CD4-positive, CD25-positive, alpha-beta regulatory T cell (primary cell): ENCODE measurements around the gene LAMTOR5. TPM values are rescaled to one million over a fixed set of nuclear protein-coding genes. Genes with fewer than 3 reads are reported as not detected.

Experiments used
- ATAC-seq, 2 donors: fragments of 150-1000 bp; cut with Tn5 transposase; one replicate each; pipeline ENCODE4 v1.10.0; 2021; ENCODE audit warnings: low read depth in 2 of 2, moderate number of reproducible peaks in 2 of 2, moderate library complexity in 1 of 2
- DNase-seq, 3 donors: peaks; one replicate each; pipeline versions ENCODE4 v3.0.0 to v3.0.0-alpha.2; 2012 to 2022; ENCODE audit warnings: mixed read lengths in 1 of 3
- H3K27ac ChIP-seq: one replicate; pipeline ENCODE4 v1.7.0; 2013; ENCODE audit warnings: mild to moderate bottlenecking, low read length; ENCODE audit not compliant: insufficient read depth, poor library complexity, severe bottlenecking
- H3K27me3 ChIP-seq: one replicate; pipeline ENCODE4 v1.7.0; 2013; ENCODE audit warnings: low read length; ENCODE audit not compliant: control insufficient read depth, insufficient read depth
- H3K36me3 ChIP-seq: one replicate; pipeline ENCODE4 v1.7.0; 2013; ENCODE audit warnings: mild to moderate bottlenecking, low read length, moderate library complexity; ENCODE audit not compliant: control insufficient read depth, insufficient read depth
- H3K4me1 ChIP-seq: 2 replicates; pipeline ENCODE4 v1.7.0; 2013; ENCODE audit warnings: mild to moderate bottlenecking, low read length; ENCODE audit not compliant: insufficient read depth, control insufficient read depth, poor library complexity, severe bottlenecking
- H3K4me3 ChIP-seq: one replicate; pipeline ENCODE4 v1.7.0; 2013; ENCODE audit warnings: low read depth, mild to moderate bottlenecking, low read length, moderate library complexity
- H3K9me3 ChIP-seq, 2 experiments: 1 replicate in 1 of 2; 2 replicates in 1 of 2; pipeline ENCODE4 v1.7.0; 2013; ENCODE audit warnings: low read length in 2 of 2, mild to moderate bottlenecking in 1 of 2, moderate library complexity in 1 of 2; ENCODE audit not compliant: control insufficient read depth in 2 of 2
- H3K27ac Mint-ChIP-seq, 3 donors: one replicate each; pipeline ENCODE4 v1.8.0; 2020 to 2022; ENCODE audit warnings: mild to moderate bottlenecking in 3 of 3, mixed read lengths in 3 of 3, moderate library complexity in 2 of 3
- H3K27me3 Mint-ChIP-seq: one replicate; pipeline ENCODE4 v1.8.0; 2022; ENCODE audit warnings: mild to moderate bottlenecking, mixed read lengths
- H3K36me3 Mint-ChIP-seq: one replicate; pipeline ENCODE4 v1.8.0; 2020; ENCODE audit warnings: mixed read lengths
- H3K4me1 Mint-ChIP-seq, 4 donors: one replicate each; pipeline ENCODE4 v1.8.0; 2020 to 2022; ENCODE audit warnings: mixed read lengths in 4 of 4, mild to moderate bottlenecking in 1 of 4
- H3K4me3 Mint-ChIP-seq, 4 donors: one replicate each; pipeline ENCODE4 v1.8.0; 2020 to 2022; ENCODE audit warnings: mild to moderate bottlenecking in 4 of 4, mixed read lengths in 4 of 4, moderate library complexity in 3 of 4
- H3K9me3 Mint-ChIP-seq, 7 donors: one replicate each; pipeline ENCODE4 v1.8.0; 2020 to 2022; ENCODE audit warnings: mixed read lengths in 7 of 7, mild to moderate bottlenecking in 3 of 7, moderate library complexity in 2 of 7
- polyA plus RNA-seq, 4 donors: library from polyadenylated mRNA; unstranded; fragments of 300-500 nt; fragmentation: Illumina TruSeq; gene quantifications; one replicate each; pipeline ENCODE4 v1.2.3, GENCODE V29; 2021
- total RNA-seq: library from RNA; stranded (reverse); gene quantifications from one replicate; pipeline ENCODE4 v1.2.3, GENCODE V29; 2022

LAMTOR5 gene
- total and polyA plus RNA-seq, 5 donors from 2014 or later: 79.3 to 409 (median 294) TPM

DNA sequence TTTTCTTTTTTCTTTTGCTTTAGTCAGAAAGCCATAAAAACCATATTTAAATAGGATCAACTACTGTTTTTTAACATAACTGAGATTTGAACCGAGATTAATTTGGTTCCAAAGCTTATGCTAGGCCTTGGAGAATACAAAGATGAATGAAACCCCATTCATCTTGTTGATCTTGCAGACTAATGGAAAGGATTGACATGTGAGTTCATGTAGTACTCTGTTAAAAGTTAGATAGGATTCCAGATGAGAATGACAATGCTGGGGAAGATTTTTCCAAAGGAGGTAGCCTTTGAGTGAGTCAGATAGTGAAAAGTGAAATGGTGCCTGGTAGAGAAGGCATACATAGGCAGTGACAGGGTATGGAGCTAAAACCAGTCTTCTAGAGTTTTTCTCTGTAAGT, 45.6 kb downstream of the LAMTOR5 start:
- Histone ChIP-seq H3K4me1 (peaks cover under 1% of the 10 kb centered on the region), H3K9me3 (no peaks in the 10 kb centered on the region), H3K4me3 (no peak overlapping the region), H3K27me3 (no peaks in the 10 kb centered on the region), H3K27ac (no peak overlapping the region), H3K36me3 (peaks cover 20% of the 10 kb centered on the region)
- ATAC-seq (no peak), DNase-seq (no peak)
- Mint-ChIP-seq H3K27me3 (no peaks in the 10 kb centered on the region), H3K27ac (peak overlapping the region in 1 of 3 donors; percentile 6), H3K4me3 (no peak overlapping the region), H3K9me3 (no peaks in the 10 kb centered on the region), H3K36me3 (peaks cover 30% of the 10 kb centered on the region), H3K4me1 (peaks cover 16 to 24% (median 19%) of the 10 kb centered on the region in 4 donors)

GRCh38 chr1:110360431-110360830, 47.1 kb downstream of the LAMTOR5 start:
- no peak overlapping the region for H3K27ac ChIP-seq
- Mint-ChIP-seq H3K4me1 (peaks cover 17 to 33% (median 21%) of the 10 kb centered on the region in 4 donors), H3K27ac (peak overlapping the region in 1 of 3 donors; percentile 8)

DNA sequence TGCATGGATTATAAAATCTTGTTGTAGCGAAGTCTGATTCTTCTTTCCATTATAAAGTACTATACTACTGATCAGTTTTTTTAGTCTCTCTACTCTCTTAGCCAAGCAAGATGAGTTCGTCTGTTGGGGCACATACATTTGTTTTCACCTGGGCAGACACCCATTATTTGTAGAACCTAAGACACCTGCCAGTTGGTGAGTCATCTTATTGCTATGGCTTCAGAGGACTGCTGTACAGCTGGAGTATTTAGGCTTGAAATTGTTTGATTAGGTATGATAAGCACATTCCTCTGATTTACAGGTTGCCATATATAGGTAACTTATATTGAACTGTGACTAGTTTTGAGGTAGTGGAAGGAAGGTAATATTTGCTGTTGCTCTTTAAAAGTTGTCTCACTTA, 51.1 kb downstream of the LAMTOR5 start:
- Mint-ChIP-seq H3K9me3 (no peaks in the 10 kb centered on the region), H3K27ac (peak overlapping the region in 1 of 3 donors; percentile 52), H3K36me3 (peaks cover 14% of the 10 kb centered on the region), H3K27me3 (no peaks in the 10 kb centered on the region), H3K4me3 (no peak overlapping the region), H3K4me1 (peaks cover 31 to 43% (median 34%) of the 10 kb centered on the region in 4 donors)
- Histone ChIP-seq H3K36me3 (no peaks in the 10 kb centered on the region), H3K27ac (no peak overlapping the region), H3K27me3 (no peaks in the 10 kb centered on the region), H3K9me3 (no peaks in the 10 kb centered on the region), H3K4me3 (no peak overlapping the region), H3K4me1 (peaks cover 16% of the 10 kb centered on the region)
- DNase-seq (no peak), ATAC-seq (no peak)

More at GRCh38 chr1:110360431-110360830, 47.1 kb downstream of the LAMTOR5 start:
- no peak overlapping the region for H3K4me3 Mint-ChIP-seq
- ATAC-seq (no peak), DNase-seq (no peak)
- H3K36me3 ChIP-seq: peaks cover 15% of the 10 kb centered on the region
- H3K4me1 ChIP-seq: peaks cover 9% of the 10 kb centered on the region
- no peaks in the 10 kb centered on the region for H3K9me3 ChIP-seq
- no peak overlapping the region for H3K4me3 ChIP-seq
- peaks cover 29% of the 10 kb centered on the region for H3K36me3 Mint-ChIP-seq
- H3K9me3 Mint-ChIP-seq: no peaks in the 10 kb centered on the region
- H3K27me3 Mint-ChIP-seq: no peaks in the 10 kb centered on the region
- H3K27me3 ChIP-seq: no peaks in the 10 kb centered on the region

DNA sequence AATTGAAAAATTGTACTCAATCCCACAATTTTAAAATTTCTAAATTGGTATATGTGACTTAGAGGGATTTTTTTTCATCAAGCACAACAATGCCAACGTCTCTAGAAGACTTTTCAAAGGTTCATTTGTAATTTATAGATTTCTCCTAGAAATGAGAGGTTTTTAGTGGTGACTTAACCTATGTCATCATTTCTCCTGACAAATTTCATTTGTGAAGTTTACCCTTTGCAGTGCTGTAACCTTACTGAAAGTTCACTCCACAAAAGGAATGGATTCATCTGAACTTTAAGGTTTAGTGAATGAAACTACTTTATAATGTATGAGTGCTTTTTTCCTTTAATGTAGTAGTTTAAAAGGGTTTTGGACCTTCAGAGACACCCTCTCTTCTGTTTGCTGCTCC, 52.2 kb downstream of the LAMTOR5 start:
- Histone ChIP-seq H3K4me3 (no peak overlapping the region), H3K9me3 (no peaks in the 10 kb centered on the region), H3K4me1 (peaks cover 25% of the 10 kb centered on the region), H3K27ac (no peak overlapping the region), H3K36me3 (no peaks in the 10 kb centered on the region), H3K27me3 (no peaks in the 10 kb centered on the region)
- peaks cover 9% of the 10 kb centered on the region for H3K36me3 Mint-ChIP-seq
- no peak for DNase-seq
- peaks cover 28 to 47% (median 39%) of the 10 kb centered on the region in 4 donors for H3K4me1 Mint-ChIP-seq
- no peaks in the 10 kb centered on the region for H3K27me3 Mint-ChIP-seq
- ATAC-seq: no peak
- H3K27ac Mint-ChIP-seq: peak overlapping the region in 2 of 3 donors; percentile 40 to 64
- no peaks in the 10 kb centered on the region for H3K9me3 Mint-ChIP-seq
- H3K4me3 Mint-ChIP-seq: no peak overlapping the region

Other genes with a start within 250 kb of the LAMTOR5 start
- 16.4 TPM for gene KCNC4, start 197.4 kb downstream of the LAMTOR5 start, total RNA-seq
- gene KCNC4, start 197.4 kb downstream of the LAMTOR5 start, polyA plus RNA-seq: 1 to 10 TPM in 3 of 4 donors, under 1 TPM in 1; 0.68 to 1.7 (median 1.3) TPM
- 53.3 TPM for gene RBM15, start 68.3 kb downstream of the LAMTOR5 start, total RNA-seq
- 10 to 100 TPM in 3 of 4 donors, 1 to 10 TPM in 1; 7.5 to 12.9 (median 11.6) TPM for gene RBM15, start 68.3 kb downstream of the LAMTOR5 start, polyA plus RNA-seq
- gene SLC16A4, start 16.7 kb downstream of the LAMTOR5 start, total RNA-seq: not detected
- gene SLC16A4, start 16.7 kb downstream of the LAMTOR5 start, polyA plus RNA-seq: under 1 TPM; 0.31 to 0.73 (median 0.65) TPM
- not detected for gene PROK1, start 43.5 kb upstream of the LAMTOR5 start, total RNA-seq
- gene PROK1, start 43.5 kb upstream of the LAMTOR5 start, polyA plus RNA-seq: not detected
- gene KCNA10, start 111.5 kb upstream of the LAMTOR5 start, total RNA-seq: not detected
- gene KCNA10, start 111.5 kb upstream of the LAMTOR5 start, polyA plus RNA-seq: not detected
- gene KCNA2, start 198.7 kb upstream of the LAMTOR5 start, total RNA-seq: 5.8 TPM
- gene KCNA2, start 198.7 kb upstream of the LAMTOR5 start, polyA plus RNA-seq: 1 to 10 TPM in 1 of 4 donors, under 1 TPM in 3; 0.50 to 1.5 (median 0.62) TPM